ENCODE data around the gene CHRNB1.
"Not testable (repeated sequence)": the region's sequence is repeated elsewhere in the genome, so short reads cannot be mapped to it uniquely, and the experiment has no call there.

Gene CHRNB1

GRCh38 chr17:7462474-7463371, 17.9 kb downstream of the CHRNB1 start:
- TF ChIP-seq ZNF274 (IDR thresholded peaks at IDR 0.05; ENCODE audit: low read depth, low read length): no peak
- H3K4me3 ChIP-seq (ENCODE audit: low read length): no peak overlapping the region

DNA sequence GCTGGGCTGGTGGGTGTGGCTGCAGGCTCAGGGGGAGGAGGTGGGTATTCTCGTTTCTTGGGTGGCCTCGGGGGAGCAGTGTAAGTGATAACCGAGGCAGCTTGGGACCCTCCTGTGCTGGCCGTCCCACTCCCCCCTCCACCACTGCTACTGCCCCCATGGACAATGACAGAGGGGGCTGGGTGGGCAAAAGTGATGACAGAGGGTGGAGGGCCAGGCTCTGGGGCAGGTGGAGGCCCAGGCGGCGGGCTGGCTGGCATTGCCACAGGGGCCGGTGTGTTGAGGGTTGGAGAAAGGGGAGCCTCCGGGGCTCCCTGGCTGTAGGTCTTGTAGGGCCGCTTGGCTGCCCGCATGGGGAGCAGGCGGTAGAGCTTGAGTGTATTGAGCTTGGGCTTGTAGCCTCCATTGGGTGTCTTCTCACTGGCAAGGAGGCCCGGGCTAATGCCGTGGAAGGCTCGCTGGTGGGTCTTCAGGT, 18.5 kb downstream of the CHRNB1 start:
- H3K4me3 ChIP-seq (ENCODE audit: low read length): no peak overlapping the region
- TF ChIP-seq ZNF274 (IDR thresholded peaks at IDR 0.05; ENCODE audit: low read depth, low read length): no peak

DNA sequence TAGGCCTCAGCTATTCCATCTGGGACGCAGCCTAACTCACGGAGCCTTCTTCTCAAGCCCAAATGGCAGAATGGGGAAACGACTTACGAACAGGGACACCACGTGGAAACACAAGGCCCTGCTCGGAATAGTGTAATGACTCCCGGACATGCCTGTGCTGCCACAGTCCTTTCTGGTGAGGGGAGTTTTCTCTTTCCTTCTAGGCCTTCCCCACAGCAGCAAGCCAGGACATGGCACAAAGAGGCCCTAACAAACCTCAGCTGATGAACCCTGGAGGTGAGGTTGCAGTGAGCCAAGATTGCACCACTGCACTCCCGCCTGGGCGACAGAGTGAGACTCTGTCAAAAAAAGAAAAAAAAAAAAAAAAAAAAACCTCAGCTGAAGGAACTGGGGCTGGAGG, 19.2 kb downstream of the CHRNB1 start:
- no peak for TF ChIP-seq ZNF274 (IDR thresholded peaks at IDR 0.05; ENCODE audit: low read depth, low read length)
- H3K4me3 ChIP-seq (ENCODE audit: low read length): no peak overlapping the region

DNA sequence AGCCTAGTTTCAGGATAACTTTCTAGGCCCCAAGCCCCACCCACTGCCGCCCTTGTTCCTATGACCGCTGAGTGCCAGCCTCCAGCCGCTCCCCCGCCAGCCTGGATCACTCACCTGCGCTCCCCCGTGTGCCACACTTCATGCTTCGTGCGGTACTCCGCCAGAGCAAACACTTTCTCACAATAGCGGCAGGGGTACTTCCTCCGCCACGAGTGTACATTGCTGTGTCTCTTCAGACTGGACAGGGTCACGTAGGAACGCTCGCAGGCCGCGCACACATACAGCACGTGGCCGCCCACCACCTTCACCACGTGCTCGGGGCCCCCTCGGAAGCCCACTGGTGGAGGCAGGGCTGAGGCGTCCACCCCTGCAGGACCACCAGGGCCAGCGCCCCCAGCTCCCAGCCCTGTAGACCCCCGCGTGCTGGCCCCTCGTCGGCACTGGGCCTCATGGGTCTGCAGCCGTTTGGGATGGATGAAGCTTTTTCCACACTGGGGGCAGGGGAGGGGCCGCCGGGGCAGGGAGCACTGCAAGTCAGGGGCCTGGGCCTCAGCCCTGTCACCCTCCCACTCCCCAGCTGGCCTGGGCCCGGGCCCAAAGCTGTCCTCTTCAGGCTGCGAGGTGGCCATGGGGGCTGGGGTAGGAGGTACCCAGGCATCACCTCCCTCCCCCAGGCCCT, 20.9 kb downstream of the CHRNB1 start:
- TF ChIP-seq ZNF274 (IDR thresholded peaks at IDR 0.05; ENCODE audit: low read depth, low read length): no peak
- H3K4me3 ChIP-seq (ENCODE audit: low read length): no peak overlapping the region

DNA sequence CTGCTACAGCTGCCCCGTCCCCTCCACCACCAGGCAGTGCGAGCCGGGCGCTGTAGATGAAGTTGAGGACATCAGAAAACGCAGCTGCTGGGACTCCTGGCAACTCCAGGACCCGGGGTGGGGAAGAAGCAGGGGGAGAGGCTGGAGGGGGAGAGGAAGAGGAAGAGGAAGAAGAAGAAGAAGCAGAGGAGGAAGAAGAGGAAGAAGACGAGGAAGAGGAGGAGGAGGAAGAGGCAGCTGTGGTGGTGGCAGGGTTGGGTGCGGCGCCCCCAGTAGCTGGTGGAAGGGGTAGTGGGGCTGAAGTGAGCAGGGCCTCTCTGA, 21.4 kb downstream of the CHRNB1 start:
- no peak for TF ChIP-seq ZNF274 (IDR thresholded peaks at IDR 0.05; ENCODE audit: low read depth, low read length)
- H3K4me3 ChIP-seq (ENCODE audit: low read length): no peak overlapping the region

DNA sequence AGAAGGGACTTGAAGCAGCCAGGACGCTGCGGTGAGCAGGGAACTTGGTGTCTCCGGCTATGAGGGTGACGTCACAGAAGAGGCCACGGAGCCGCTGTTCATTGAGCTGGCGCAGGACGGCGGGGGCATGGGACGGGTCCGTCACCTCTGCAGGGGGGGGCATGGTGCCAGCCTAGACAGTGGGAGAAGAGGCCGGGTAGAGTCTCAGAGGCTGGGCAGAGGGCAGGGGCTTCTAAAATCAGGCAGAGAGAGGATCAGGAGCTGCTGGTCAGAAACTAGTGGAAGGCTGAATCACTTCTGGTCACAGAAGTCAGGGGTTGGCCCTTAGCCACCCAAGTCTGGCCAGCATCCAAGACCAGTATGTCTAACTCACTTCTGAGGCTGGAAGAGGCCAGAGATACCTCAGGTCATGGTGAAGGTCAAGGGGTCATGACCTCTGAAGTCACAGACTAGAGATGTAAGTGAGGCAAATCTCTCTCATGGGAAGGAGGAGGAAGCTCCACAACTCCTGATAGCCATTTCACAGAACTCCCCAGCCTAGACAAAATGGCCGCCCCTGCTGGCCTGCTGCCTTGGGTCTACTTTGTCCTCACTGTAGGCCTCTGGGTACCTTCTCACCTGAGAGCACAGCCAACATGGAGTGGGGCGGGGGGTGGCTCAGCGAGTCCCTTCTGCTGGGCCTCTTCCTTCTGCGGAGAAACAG, 21.9 kb downstream of the CHRNB1 start:
- no peak for TF ChIP-seq ZNF274 (IDR thresholded peaks at IDR 0.05; ENCODE audit: low read depth, low read length)

GRCh38 chr17:7467498-7467897, 22.6 kb downstream of the CHRNB1 start:
- TF ChIP-seq ZNF274 (IDR thresholded peaks at IDR 0.05; ENCODE audit: low read depth, low read length): no peak
- no peak overlapping the region for H3K4me3 ChIP-seq (ENCODE audit: low read length)

More for the DNA sequence above, 21.9 kb downstream of the CHRNB1 start:
- H3K4me3 ChIP-seq (ENCODE audit: low read length): no peak overlapping the region

- TF ChIP-seq ZNF274 (IDR thresholded peaks at IDR 0.05; ENCODE audit: low read depth, low read length): no peak
Observed at GRCh38 chr17:7468290-7468689, 23.4 kb downstream of the CHRNB1 start.

GRCh38 chr17:7468804-7469389, 24.0 kb downstream of the CHRNB1 start:
- H3K4me3 ChIP-seq (ENCODE audit: low read length): no peak overlapping the region
- TF ChIP-seq ZNF274 (IDR thresholded peaks at IDR 0.05; ENCODE audit: low read depth, low read length): no peak

More at GRCh38 chr17:7468290-7468689, 23.4 kb downstream of the CHRNB1 start:
- H3K4me3 ChIP-seq (ENCODE audit: low read length): no peak overlapping the region

DNA sequence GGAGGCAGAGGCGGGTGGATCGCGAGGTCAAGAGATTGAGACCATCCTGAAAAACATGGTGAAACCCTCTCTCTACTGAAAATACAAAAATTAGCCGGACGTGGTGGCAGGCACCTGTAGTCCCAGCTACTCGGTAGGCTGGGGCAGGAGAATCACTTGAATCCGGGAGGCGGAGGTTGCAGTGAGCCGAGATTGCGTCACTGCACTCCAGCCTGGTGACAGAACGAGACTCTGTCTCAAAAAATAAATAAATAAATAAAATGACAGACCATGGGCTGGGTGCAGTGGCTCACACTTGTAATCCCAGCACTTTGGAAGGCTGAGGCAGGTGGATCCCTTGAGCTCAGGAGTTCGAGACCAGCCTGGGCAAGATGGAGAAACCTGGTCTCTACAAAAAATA, 25.0 kb downstream of the CHRNB1 start:
- not testable (repeated sequence) for H3K4me3 ChIP-seq (ENCODE audit: low read length)

- not testable (repeated sequence) for H3K4me3 ChIP-seq (ENCODE audit: low read length)
Observed at GRCh38 chr17:7470457-7470973, 25.7 kb downstream of the CHRNB1 start.

DNA sequence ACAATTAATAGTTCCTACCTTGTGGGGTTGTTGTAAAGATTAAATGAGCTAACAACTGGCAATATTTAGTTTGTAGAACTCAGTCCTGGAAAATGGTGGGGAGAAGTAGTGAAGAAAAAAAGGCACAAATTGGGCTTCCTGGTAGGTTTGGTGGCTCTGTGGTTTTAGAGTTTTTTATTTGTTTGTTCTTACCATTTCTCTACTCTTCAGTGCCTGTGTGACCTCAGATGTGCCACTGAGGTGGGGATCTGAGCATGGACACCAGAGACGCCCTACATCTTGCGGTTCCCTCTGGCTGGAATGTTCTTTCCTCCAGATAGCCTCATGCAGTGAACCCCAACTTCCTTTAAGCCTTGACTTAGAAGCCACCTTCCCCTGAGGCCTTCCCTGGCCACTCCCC, 26.9 kb downstream of the CHRNB1 start:
- H3K4me3 ChIP-seq (ENCODE audit: low read length): no peak overlapping the region
- no peak for TF ChIP-seq ZNF274 (IDR thresholded peaks at IDR 0.05; ENCODE audit: low read depth, low read length)

DNA sequence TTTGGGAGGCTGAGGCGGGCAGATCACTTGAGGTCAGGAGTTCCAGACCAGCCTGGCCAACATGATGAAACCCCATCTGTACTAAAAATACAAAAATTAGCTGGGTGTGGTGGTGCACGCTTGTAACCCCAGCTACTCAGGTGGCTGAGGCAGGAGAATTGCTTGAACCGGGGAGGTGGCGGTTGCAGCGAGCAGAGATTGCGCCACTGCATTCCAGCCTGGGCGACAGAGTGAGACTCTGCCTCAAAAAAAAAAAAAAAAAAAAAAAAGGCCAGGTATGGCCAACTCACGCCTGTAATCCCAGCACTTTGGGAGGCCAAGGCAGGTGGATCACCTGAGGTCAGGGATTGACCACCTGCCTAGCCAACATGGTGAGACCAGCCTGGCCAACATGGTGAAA, 29.9 kb downstream of the CHRNB1 start:
- H3K4me3 ChIP-seq (ENCODE audit: low read length): not testable (repeated sequence)

DNA sequence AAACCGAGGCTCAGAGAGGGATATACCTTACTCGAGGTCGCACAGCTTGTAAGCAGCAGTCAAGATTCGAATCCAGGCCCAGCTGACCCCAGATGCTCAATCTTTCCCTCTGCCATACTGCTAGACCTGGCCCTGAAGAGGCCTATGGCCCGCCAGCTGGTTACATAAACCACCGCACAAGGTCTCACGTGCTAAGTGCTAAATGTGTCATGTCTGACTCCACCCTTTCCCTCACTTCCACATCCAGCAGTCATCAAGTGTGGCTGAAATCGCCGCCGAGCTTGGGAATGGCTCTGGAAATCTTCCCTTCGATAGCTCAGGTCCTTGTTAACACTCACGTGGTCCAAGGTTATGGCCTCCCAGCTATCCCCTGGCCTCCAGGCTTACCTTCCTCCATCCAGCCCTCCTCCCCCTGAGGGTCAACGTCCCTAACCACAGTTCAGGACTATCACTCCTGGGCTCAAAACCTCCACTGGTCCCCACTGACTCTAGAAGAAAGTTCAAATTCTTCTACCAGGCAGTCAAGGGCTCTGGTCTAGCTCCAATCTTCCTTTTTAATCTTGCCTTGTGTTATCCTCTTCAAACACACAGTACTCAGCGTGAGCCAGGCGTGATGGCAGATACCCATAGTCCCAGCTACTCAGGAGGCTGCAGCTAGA, 31.0 kb downstream of the CHRNB1 start:
- no peak overlapping the region for H3K4me3 ChIP-seq (ENCODE audit: low read length)
- no peak for TF ChIP-seq ZNF274 (IDR thresholded peaks at IDR 0.05; ENCODE audit: low read depth, low read length)

All from GM08714 (cell line).